Measurements from ENCODE around the gene CFP.
"Not testable (repeated sequence)": the region's sequence is repeated elsewhere in the genome, so short reads cannot be mapped to it uniquely, and the experiment has no call there.

CFP gene

DNA sequence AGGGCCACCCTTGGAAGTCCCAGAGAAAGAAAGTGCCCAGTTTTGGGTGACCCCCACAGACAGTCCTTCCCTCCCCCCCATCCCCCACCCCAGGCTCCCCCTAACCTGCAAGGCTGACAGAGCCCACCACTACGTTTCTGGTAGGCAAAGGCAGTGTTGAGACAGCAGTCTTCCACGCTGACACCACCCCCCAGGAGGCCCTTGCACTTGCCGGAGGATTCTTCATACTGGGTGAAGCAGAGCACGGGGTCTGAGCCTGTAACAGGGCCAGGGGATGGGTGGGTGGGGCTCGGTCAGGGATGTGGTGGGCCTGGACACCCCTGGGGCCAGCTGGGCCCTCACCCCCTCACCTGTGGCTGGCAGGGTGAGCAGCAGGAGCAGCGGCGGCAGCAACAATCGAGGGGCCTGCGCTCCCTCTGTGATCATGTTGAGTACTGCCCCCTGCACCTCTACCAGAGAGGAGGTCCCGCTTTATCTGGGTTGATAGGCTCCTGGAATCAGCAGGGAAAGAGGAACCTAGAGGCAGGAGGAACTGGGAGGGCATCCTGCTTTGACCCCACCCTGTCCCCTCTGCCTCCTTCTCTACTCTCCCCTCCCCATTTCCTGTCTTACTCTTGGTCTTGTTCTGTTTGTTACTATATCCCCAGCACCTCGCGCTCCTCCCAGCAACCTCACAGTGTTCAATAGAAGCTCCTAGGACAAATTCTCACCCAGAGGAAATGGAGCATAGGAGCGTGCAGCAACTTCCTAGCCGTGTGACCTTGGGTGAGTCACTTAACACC, at the start of gene CFP:
CFP (minus strand) TSS at position 512 of the 782 bp plus-strand sequence; CDS start at position 426, 86 bp downstream.
- peak; percentile 72 for DNase-seq

- DNase-seq, result peak; percentile 55
These were observed 46.5 kb upstream of the CFP start for GRCh38 chrX:47675959-47676859.

- no peak for DNase-seq
These were observed 45.0 kb upstream of the CFP start for GRCh38 chrX:47674776-47675175.

- DNase-seq, result not testable (repeated sequence)
These were observed 36.1 kb upstream of the CFP start for GRCh38 chrX:47665797-47666196.

GRCh38 chrX:47664737-47665136, 35.0 kb upstream of the CFP start:
- DNase-seq, result no peak

DNA sequence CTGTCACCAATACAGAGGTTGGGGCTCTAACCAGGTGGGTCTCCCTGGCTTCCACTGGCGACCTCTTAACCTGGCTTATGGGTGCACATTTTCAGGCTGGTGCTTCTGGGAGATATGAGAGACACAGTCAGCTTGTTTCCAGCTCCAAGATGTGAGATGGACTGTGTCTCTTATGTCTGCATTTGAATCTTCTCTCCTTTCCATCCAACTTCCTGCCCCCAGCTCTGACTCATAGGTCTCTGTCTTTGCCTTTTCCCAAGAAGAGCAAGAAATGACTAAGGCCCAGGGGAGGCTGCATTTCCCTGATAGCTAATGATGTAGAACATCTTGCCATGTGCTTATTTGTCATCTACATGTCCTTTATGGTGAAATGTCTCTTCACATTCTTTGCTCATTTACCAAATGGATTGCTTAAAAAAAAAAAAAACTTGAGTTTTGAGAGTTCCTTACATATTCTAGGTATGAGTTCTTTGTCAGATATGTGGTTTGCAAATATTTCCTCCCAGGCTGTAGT, 32.5 kb upstream of the CFP start:
- DNase-seq, result peak; percentile 61

DNA sequence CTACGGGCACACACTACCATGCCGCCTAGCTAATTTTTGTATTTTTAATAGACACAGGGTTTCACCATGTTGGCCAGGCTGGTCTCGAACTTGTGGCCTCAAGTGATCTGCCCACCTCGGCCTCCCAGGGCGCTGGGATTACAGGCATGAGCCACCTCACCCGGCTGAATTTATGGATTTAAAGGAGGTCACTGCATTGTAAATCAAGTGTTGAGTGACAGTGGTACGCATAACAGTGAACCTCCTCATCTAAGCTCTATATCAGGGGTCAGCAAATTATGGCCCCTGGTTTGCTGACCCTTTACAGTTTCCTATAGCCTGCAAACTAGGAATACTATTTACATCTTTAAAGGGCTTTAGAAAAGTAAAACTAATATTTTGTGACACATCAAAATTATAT, 31.8 kb upstream of the CFP start:
- DNase-seq, result no peak

DNA sequence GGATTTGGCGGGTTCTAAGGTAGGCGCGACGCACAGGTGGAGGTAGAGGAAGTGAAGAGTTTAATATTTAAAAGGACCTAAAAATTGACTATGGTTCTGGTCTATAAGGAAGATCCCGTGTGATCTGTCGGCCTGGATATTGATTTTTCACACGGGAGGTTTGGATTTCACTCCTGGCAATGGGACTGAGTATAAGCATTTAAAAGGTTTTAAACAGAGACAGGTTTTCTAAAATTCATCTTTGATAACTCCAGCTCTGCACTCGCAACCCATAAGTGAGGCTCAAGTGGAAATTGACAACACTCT, 29.6 kb upstream of the CFP start:
- no peak for DNase-seq

DNA sequence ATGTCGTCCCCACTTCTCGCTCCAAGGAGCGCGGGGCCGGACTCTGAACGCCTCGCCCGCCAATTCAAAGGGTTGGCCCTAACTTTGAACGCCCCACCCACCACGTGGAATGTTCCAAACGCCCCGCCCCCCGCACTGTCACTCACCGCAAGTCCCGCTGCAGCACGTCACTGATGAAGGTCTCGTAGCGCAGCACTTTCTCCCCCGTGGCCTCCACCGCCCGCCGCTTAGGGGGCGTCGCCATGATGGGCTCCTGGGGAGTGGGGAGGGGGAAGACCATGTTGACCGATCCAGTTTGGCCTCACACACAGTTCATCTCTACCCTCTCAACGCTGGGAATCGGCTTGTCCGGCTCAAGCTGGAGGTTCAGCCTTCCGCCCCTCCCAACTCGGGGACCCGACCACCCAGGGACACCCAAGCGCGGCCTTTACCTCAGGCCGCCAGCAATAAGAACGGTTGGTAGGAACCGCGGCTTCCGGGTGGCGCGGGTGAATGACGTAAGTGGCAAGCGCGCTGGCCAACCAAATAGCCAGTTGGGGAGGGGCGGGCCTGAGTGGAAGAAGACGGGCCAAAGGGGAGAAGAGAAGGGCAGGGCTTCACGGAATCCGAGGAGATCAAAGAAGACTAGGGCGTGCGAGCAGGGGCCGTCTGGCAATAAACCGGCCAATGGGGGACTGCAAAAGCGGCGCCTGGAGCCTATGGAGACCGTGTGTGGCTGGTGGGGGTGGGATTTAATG, 29.1 kb upstream of the CFP start, which contains the start of gene UXT:
UXT (minus strand) TSS at position 497 of the 737 bp plus-strand sequence; CDS start at position 244, 253 bp downstream.
- DNase-seq, result peak; percentile 92

DNA sequence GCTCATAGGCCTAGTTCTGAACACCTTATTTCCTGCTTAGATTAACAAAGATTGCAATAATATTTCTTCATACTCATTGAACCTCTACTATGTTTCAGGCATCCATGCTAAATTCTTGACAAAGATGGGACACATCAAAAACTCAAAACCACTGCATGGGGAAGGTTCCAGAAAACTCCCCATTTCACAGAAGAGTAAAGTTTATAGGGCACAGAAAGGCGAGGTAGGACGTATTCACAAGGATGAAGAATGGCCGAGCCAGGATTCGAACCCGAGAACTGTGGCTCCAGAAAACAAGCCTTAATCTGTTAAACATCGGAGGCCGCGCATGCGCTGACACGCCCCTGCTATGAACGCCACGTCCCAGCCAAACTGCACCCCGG, 28.6 kb upstream of the CFP start:
- DNase-seq, result no peak

GRCh38 chrX:47651043-47651905, 21.5 kb upstream of the CFP start:
- no peak for DNase-seq

DNA sequence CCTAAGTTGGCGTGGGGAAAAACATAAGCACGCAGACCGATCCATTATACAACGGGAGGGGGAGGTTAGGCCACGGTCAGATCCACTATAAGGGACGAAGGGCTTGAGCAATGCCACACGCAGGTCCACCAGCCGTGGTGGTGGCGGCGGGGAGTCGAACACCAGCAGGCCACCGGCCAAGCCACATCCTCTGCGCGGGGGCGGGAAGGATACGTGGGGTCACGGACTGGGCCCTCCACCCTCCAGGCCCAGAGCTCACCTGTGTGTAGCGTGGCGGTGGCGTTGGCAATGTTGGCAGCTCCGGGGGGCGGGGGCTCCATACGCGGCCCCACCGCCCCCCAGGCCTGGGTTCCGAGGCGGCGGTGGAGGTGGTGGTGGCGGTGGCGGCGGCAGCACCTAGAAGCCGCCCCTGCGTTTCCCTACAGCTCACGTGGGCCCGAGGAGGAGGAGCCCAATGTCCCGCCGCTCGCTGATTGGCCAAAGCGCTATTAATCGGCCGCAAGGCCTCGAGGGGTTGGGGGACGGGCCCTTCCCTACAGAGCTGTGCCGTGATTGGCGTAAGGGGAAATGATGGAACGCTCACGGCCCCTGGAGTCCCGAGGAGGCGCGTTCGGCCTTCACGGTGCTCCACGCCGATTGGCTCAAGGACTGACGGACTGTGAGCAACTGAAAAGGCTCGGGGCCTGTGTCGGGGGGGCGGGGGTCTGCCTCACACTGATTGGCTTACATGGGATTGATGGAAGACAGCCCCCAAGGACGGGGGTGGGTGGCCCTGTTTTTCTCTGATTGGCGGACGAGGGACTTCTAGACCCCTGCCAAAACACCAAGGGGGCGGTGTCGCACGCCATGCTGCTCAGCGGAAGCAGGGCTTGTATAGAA, 20.7 kb upstream of the CFP start, which contains the start of gene ELK1:
ELK1 (minus strand) TSS at position 400 of the 879 bp plus-strand sequence. CDS start 9,122 bp downstream, outside the sequence.
- DNase-seq, result peak; percentile 96

DNA sequence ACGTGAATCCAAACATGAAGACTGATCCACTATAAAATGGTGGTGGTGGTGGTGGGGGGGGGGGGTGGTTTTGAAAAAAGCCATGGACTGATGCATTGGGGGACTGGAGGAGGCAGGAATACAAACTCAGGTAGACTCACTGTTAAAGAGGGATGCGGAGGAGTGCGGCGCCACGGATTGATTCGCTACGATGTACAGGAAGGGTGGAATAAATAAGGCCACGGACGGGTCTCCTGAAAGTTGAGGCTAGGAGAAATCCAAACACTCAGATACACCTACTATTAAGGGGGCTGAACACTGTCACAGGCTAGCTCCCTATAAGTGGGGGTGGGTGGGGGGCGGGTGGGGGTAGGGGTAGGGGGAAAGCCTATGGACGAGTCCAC, 20.0 kb upstream of the CFP start:
- no peak for DNase-seq

DNA sequence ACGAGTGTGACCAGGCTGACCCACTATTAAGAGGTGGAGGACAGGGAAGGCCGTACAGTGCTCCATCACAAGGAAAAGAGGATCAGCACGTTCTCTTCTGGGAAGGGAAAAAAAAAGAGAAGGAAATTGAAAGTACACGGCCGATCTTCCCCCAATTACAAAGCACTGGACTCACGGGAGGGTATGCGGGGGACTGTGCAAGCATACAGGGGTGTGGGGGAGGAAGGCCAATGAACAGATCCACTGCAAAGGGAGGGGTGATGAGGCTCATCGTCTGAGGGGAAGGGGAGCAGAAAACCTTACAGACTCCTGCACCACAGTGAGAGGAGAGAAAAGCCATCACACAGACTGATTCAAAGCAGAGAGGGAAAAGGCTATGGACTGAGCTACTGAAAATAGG, 19.5 kb upstream of the CFP start:
- DNase-seq, result no peak

DNA sequence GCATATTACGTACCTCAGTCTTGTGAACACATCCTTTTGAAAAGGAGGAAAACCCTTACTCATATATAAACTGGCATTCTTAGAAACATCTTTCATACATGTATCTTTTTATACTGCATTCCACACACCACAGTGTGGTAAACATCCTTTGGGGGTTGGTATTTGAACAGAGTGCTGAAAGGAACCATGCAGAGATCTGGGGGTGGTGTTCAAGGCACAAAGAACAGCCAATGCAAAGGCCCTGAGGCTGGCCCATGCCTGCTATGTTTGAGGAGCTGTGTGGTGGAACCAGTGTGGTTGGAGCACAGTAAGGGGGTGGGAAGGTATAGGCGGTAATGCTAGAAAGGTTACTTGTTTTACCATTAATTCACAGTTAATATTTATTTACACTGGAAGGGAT, 18.6 kb upstream of the CFP start:
- no peak for DNase-seq

GRCh38 chrX:47646636-47647035, 16.9 kb upstream of the CFP start:
- DNase-seq, result no peak

DNA sequence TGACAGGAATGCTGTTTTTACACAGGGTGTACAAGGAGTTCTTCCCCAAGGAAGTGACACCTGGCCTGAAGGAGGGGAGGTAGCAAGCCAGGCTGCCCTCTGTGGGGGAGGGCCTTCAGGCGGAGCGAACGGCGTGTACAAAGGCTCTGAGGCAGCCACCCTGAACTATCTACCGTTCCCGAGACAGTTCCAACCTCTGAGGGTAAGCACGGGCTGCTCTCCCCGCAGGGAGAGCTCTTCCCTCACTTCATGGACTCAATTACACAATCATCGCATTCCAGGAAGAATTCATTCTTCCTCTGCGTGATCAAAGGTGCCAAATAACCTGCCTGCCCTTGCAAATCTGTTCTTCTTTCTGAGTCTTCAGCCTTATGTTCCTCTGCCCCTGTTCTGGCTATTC, 15.8 kb upstream of the CFP start:
- DNase-seq, result no peak

DNA sequence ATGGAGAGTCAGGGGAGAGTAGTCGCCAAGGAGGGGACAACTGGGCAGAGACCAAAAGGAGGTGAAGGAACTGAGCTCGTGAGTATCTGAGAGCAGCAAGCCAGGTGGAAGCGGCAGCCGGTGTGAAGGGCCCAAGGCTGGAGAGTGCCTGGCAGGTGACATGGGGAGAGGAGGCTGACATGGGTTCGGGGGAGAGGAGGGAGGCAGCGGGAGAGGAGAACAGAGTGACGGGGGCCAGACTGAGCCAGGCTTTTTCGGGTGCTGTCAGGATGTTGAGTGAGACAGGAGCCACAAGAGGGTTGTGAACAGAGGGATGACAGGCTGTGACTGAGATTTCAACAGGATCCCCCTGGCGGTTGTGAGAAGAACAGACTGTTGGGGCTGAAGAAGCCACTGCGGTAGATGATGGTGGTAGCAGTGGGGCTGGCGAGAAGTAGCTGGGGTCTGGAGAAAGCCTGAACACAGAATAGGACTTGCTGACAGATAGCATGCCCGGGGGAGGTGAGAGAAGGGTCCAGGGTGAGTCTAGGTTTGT, 14.9 kb upstream of the CFP start:
- DNase-seq, result peak; percentile 14

- peak; percentile 29 for DNase-seq
These were observed 14.2 kb upstream of the CFP start for GRCh38 chrX:47643926-47644325.

DNA sequence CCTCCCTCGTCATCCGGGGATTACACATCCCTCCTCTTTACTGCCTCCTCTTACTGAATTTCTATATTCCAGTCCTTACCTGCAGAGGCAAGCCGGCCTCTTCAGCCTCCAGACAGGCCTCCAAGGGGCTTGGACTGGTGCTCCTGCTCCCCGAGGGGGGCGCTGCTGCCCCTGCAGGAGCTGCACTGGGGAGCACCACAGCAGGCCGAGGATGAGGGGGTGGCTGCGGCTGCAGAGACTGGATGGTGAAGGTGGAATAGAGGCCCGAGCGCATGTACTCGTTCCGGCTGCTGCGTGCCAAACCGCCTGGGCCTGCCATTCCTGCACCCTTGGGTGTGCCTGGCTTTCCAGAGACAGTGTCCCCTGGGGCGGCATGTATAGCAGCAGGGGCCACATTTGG, 9.1 kb upstream of the CFP start:
- no peak for DNase-seq
